NCI-H345 treated with DMSO at 0.1 percent for 48 hours (cell line): ENCODE results near the gene LRRC37A3.
"Not testable (repeated sequence)": the region's sequence is repeated elsewhere in the genome, so short reads cannot be mapped to it uniquely, and the experiment has no call there.

Experiments
- DNase-seq: peaks from one replicate; lab custom pipeline; 2025; ENCODE audit not compliant: unreplicated experiment; lab: John Stamatoyannopoulos, UW

LRRC37A3 gene

DNA sequence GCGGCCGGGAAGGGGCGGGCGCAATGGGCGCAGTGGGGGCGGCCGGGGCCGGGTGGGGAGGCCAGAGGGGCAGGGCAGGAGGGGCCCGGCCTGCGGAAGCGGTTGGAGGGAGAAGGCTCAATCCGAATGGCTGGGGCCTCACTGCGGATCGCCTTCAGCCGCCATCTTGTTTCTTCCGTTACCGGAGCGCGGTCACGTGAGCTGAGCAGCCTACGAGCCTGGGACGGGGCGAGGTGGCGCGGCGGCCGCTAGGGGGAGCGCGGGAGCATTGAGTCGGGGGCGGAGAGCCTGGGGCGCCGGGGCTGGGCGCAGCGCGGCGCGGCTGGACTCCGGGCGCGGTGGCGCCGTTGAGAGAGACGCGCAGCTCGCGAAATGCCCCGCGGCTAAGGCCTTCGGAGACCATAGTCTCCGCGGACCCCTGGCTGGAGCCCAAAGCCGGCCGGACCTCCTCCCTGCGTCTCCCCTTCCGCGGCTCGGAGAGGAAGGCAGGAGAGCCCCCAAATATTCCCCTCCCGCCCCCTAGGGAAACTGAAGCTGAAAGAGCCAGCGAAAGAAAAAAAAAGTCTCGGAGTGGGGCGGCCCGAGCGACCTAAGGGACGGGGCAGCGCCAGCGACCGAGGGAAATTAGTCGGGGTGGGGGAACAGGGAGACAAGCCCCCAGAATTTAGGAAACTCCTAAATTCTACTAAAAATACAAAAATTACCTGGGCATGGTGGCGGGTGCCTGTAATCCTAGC, at the start of gene LRRC37A3:
TSS of gene LRRC37A3 (minus strand) at position 190 of the 737 bp plus-strand sequence. CDS start 22,221 bp downstream, outside the sequence.
- peak; percentile 87 for DNase-seq

GRCh38 chr17:64965873-64966287, 46.6 kb upstream of the LRRC37A3 start:
- not testable (repeated sequence) for DNase-seq

DNA sequence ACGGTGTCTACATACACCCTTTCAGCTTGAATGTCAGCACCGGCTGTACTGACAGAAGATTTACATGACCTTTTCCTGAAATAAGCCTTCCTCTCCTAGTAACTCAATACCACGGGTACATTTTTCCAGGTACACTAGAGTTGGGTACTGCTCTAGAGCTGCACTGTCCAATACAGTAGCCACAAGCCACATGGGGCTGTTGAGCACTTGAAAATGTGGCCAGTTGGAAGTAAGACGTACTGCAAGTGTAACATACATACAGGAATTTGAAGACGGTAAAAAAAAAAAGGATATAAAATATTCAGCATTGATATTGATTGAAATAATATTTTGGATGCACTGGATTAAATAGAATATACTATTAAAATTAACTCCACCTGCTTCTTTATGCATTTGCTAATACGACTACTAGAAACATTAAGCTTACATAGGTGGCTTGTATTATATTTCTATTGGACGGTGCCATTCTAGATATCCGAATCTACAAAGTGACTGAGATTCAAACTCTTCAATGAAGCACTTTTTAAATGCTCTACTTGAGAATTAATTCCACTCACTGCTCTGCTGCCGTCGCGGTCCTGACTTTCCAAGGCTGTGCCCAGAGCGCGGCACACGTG, 46.1 kb upstream of the LRRC37A3 start:
- not testable (repeated sequence) for DNase-seq

DNA sequence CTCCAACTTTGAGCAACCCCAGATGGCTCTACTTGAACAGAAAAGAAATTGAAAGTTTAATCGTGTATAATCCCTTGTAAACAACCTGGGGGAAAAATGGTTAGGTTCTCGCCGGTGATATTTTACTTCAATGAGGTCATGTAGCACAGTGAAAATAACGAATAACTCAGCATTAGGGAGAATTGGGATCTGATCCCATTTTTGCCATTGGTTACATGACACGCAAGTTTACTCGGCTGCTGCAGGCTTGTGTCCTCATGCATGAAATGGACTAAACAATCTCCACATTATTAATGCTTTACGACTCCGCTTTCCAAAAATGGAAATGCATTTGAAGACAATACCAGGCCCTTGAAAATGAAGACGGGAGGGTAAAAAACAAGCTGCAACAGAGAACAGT, 45.5 kb upstream of the LRRC37A3 start:
- no peak for DNase-seq

DNA sequence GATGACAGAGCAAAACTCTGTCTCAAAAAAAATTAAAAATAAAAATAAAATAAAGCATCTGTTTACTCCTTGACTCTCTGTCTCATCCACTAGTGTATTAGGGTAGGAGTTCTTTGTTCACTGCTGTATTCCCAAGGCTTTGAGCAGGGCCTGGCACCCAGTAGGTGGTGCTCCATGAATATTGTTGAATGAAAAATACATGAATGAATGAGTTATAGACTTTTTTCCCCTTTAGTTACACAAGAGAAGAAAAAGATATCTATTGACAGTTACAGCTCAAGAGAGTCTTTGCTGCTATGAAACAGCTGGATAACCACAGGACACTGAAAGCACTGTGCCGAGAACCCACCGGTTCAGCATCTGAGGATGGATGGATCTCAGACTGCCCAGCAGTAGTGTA, 44.5 kb upstream of the LRRC37A3 start:
- not testable (repeated sequence) for DNase-seq

- peak; percentile 37 for DNase-seq
Observed at GRCh38 chr17:64961563-64962378, 42.5 kb upstream of the LRRC37A3 start.

DNA sequence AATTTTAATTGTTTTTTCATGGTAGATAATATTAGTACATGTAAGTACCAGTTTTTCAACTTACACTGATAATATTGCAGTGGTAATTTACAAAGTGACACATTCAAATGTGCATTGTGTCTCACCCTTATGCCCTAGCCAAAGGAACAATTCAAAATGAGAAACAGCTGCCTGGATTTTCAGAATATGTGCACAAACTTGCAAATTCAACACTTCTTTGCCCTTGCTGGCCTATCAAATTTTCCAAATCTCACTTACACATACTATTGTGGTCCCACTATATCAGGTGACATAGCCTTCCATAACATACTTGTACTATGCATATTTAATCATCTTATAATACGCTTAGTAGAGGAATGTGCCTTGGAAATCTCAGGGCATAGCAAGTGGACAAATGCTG, 32.6 kb upstream of the LRRC37A3 start:
- no peak for DNase-seq

GRCh38 chr17:64950871-64951270, 31.6 kb upstream of the LRRC37A3 start:
- no peak for DNase-seq

DNA sequence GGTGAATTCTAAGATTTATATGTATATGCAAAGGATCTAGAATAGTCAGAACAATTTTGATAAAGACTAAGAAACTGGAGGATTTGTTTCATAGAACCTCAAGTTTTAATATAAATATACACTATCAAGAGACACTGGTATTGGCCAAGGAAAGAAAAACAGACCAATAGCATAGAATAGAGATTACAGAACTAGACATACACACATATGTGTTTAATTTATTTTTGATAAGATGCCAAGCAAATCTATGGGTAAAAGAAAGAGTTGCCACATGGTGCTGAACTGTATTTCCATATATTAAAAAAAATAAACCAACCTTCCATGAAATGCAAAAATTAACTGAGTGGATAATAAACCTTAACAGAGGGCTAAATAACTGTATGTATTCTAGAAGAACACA, 27.9 kb upstream of the LRRC37A3 start:
- no peak for DNase-seq

- DNase-seq: no peak
Observed at GRCh38 chr17:64941761-64942160, 22.5 kb upstream of the LRRC37A3 start.

DNA sequence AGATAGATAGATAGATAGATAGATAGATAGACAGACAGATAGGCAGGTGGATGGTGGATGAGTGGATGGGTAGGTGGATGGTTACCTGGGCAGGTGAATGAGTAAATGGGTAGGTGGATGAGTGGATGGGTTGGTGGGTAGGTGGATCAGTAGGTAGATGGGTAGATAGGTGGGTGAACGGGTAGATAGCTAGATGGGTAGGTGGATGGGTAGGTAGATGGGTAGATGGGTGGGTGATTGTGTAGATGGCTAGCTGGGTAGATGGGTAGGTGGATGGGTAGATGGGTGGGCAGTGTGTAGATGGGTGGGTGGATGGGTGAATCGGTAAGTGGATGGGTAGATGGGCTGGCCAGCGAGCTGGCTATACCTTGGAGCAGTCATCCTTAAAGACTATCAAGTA, 21.8 kb upstream of the LRRC37A3 start:
- DNase-seq: no peak

DNA sequence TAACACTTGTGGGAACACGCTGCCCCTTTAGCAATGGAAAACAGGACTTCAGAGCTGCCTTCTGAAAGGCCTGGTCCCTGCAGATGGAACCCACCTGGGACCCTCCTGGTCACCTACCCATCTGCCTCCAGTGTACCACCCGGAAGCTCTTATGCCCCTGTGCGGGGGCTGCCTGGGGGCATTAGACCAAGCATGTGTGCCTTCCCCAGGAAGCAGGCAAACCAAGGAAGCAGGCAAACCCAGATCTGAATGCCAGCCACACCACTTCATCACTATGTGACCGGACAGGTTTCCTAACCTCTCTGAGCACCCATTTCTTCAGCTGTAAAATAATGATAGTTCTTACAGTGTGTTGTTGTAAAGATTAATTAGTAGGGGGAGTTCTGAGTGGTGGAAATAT, 20.8 kb upstream of the LRRC37A3 start:
- DNase-seq: no peak

- DNase-seq: no peak
Observed at GRCh38 chr17:64938925-64939474, 19.7 kb upstream of the LRRC37A3 start.

- DNase-seq: no peak
Observed at GRCh38 chr17:64938290-64938689, 19.0 kb upstream of the LRRC37A3 start.

- DNase-seq: no peak
Observed at GRCh38 chr17:64936117-64936516, 16.8 kb upstream of the LRRC37A3 start.

DNA sequence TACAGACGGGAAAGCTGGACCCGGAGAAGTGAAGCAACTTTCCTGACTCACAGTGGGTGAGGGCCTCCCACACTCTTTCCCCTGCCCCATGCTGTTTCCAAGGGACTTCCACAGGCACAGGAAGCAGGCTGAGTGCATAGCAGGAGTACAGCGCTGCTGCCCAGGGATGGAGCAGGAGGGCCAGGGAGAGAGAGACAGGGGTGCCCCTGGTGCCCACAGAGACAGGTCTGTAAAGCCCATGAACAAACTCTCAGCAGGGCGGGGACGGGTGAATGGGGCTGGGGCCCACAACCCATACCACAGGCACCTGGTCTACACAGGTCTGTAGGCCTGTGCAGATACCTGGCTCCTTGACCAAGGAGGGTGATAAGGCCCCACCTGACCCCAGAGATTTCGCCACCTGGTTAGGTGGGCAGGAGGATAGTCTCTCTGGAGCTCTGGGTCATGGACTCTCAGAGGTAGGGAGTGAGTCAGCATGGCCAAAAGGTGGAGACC, 15.1 kb upstream of the LRRC37A3 start:
- not testable (repeated sequence) for DNase-seq

- DNase-seq: not testable (repeated sequence)
Observed at GRCh38 chr17:64932850-64933249, 13.6 kb upstream of the LRRC37A3 start.

DNA sequence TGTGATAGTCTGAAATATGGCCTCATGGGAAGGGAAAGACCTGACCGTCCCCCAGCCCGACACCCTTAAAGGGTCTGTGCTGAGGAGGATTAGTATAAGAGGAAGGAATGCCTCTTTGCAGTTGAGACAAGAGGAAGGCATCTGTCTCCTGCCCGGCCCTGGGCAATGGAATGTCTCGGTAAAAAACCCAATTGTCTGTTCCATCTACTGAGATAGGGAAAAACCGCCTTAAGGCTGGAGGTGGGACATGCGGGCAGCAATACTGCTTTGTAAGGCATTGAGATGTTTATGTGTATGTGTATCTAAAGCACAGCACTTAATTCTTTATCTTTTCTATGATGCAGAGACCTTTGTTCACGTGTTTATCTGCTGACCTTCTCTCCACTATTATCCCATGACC, 11.1 kb upstream of the LRRC37A3 start:
- DNase-seq: not testable (repeated sequence)

DNA sequence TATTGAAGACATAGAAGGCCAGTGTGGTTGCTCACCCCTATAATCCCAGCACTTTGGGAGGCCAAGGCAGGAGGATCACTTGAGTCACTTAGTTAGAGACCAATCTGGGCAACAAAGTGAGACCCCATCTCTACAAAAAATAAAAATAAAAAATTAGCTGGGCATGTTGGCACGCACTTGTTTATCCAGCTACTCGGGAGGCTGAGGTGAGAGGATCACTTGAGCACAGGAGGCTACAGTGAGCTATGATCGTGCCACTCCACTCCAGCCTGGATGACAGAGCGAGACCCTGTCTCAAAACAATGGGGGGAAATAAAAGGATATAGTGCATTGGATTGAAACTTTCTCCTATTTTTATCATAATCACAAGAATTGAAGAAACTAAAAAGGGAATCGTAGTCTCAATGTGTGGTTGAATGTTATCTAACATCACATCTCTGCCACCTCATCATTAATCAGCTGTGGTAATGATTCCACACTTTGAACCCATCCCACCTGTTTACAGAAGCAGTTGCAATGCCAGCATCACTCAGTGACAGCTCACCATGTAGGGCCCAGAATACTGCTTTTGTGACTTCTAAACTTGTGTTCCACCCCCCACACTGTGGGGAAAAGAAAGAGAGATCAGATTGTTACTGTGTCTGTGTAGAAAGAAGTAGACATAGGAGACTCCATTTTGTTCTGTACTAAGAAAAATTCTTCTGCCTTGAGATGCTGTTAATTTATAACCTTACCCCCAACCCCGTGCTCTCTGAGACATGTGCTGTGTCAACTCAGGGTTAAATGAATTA, 10.3 kb upstream of the LRRC37A3 start:
- DNase-seq: not testable (repeated sequence)

DNA sequence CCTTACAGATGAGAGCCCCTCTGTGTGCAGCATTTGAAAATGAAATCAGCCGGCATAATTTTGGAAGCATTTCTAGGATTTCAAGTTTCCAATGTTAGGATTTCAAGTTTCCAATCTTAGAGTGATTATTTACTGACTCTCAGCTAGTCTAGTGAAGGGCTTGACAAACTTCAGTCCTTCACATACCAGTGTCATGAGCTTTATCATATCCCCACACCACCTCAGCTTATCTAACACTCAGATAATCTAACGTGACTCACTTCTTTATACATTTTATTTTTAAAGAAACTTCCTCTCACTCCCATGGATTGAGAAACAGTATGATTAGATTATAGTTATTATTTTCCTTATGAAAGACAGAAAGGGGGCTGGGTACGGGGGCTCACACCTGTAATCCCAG, 9.4 kb upstream of the LRRC37A3 start:
- DNase-seq: not testable (repeated sequence)
